ENCODE data around the gene RXRB. TPM values are rescaled to one million over a fixed set of nuclear protein-coding genes. Genes with fewer than 3 reads are reported as not detected.

The RXRB gene
- total and polyA plus RNA-seq, 2 of the 8 experiments (the other 6 are each of a cell fraction or from before 2014, with no cell fraction given) = 13.0 to 18.1 TPM

DNA sequence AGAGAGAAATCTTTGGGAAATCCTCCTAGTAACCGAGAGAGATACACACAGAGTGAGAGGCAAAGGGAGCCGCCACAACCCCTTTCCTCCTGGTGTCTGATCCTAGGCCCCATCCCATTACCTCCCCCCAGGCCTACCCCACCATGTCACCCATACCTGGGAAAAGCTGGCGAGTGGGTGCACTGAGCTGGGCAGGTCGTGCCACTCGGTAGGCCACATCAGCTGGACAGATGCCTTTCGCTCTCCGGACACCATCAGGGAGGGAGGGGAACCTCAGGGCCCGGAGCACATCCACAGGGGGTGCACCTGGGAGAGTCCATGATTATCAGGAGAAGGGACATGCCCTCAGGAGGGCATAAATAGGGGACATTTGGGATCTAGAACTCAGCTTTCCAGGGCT, 11.3 kb downstream of the RXRB start:
- WGBS, 2 experiments (ENCODE audit: extremely low coverage in 1 of 2, insufficient coverage in 1 of 2, insufficient read length in 1 of 2, insufficient replicate concordance in 2 of 2, low coverage in 1 of 2, low lambda C conversion rate in 2 of 2, missing lambda C conversion rate in 1 of 2) = 91% methylated on average over 8 of the region's 8 CpGs; no CpG with 5 or more reads in 1 of the 2 experiments
- Histone ChIP-seq H2AK5ac (ENCODE audit: low read depth, low read length) (no peak overlapping the region), H3K79me2 (ENCODE audit: control insufficient read depth in 1 of 2, insufficient read depth in 2 of 2, low read length in 2 of 2) (no peaks in the 10 kb centered on the region), H2AFZ (ENCODE audit: low read length) (no peak overlapping the region), H2BK20ac (ENCODE audit: low read length) (no peak overlapping the region), H4K91ac (replicated peaks; ENCODE audit: insufficient read length, low read length) (no peak overlapping the region), H3K79me1 (ENCODE audit: low read depth, low read length) (no peaks in the 10 kb centered on the region), H3K14ac (ENCODE audit: insufficient read length) (no peak overlapping the region), H3K4me1 (replicated peaks in 1 of 4; ENCODE audit: control insufficient read depth in 3 of 4, insufficient read depth in 4 of 4, low read length in 3 of 4) (peaks cover 0 to 13% (median 10%) of the 10 kb centered on the region in 4 experiments; a peak in 6 of 7 replicates), H3K23me2 (ENCODE audit: low read depth, low read length) (peaks cover 11% of the 10 kb centered on the region), H3K27me3 (replicated peaks in 1 of 4; ENCODE audit: control insufficient read depth in 3 of 4, extremely low read depth in 1 of 4, insufficient read depth in 3 of 4, low read length in 3 of 4) (peaks cover 0 to 17% (median 15%) of the 10 kb centered on the region in 4 experiments; a peak in 6 of 7 replicates), H4K20me1 (replicated peaks in 1 of 2; ENCODE audit: control insufficient read depth in 1 of 2, insufficient read depth in 2 of 2, low read length in 2 of 2) (no peaks in the 10 kb centered on the region), H2BK5ac (ENCODE audit: low read depth, low read length) (no peak overlapping the region), H3K4ac (replicated peaks; ENCODE audit: insufficient read length, low read depth, low read length) (no peak overlapping the region), H2BK15ac (ENCODE audit: low read length) (0 out of 2 replicates have a peak overlapping the region, but pooled peaks have one; percentile 33), H3K9ac (replicated peaks in 1 of 4; ENCODE audit: extremely low read depth in 1 of 4, low read depth in 3 of 4, low read length in 3 of 4) (no peak overlapping the region), H3K4me3 (ENCODE audit: extremely low read depth in 1 of 4, insufficient read depth in 2 of 4, low read depth in 3 of 4, low read length in 4 of 4) (no peak overlapping the region), H2BK120ac (replicated peaks; ENCODE audit: low read depth, low read length) (no peak overlapping the region), H3K9me3 (ENCODE audit: insufficient read depth in 2 of 2, low read depth in 1 of 2, low read length in 1 of 2) (no peaks in the 10 kb centered on the region), H4K8ac (ENCODE audit: extremely low read depth, insufficient read depth, low read length) (no peak overlapping the region), H3K36me3 (ENCODE audit: control insufficient read depth in 2 of 4, insufficient read depth in 4 of 4, low read length in 3 of 4) (peaks cover 0 to under 1% (median 0%) of the 10 kb centered on the region in 4 experiments; a peak in 2 of 8 replicates), H3K4me2 (ENCODE audit: insufficient read depth in 1 of 2, low read depth in 2 of 2, low read length in 2 of 2) (no peak overlapping the region), H2BK12ac (ENCODE audit: low read depth, low read length) (no peak overlapping the region), H3K27ac (ENCODE audit: low read depth, low read length) (no peak overlapping the region), H4K5ac (ENCODE audit: insufficient read length, low read depth, low read length) (no peak overlapping the region), H3K18ac (ENCODE audit: extremely low read depth, low read length) (no peak overlapping the region), H3K56ac (replicated peaks; ENCODE audit: insufficient read length, low read depth, low read length) (no peak overlapping the region), H3K23ac (ENCODE audit: insufficient read length) (no peak overlapping the region)
- CTCF ChIA-PET (ENCODE audit: partially characterized antibody) = interaction anchor here (1.0 to 2.0 kb wide), 9 partner anchors 9 to 189 kb away, joined by 3 to 11 read pairs (median 6); no protein-coding TSS in a partner anchor
- TF ChIP-seq TAF7 (optimal IDR thresholded peaks at IDR 0.05; ENCODE audit: borderline replicate concordance, low read depth, low read length) (no peak), CTBP2 (IDR thresholded peaks at IDR 0.05; ENCODE audit: borderline replicate concordance, insufficient read depth, insufficient read length, low read length) (no peak), RXRA (IDR thresholded peaks at IDR 0.05; ENCODE audit: insufficient read depth, low read depth, low read length) (no peak), ASH2L (IDR thresholded peaks at IDR 0.05; ENCODE audit: low read length) (no peak), RNF2 (IDR thresholded peaks at IDR 0.05; ENCODE audit: borderline replicate concordance, low read depth, low read length, missing control alignments, poor library complexity, severe bottlenecking) (no peak), SP1 (IDR thresholded peaks at IDR 0.05; ENCODE audit: low read depth, low read length) (no peak), ZNF274 (IDR thresholded peaks at IDR 0.05; ENCODE audit: borderline replicate concordance, extremely low read depth, low read length) (no peak), SIRT6 (IDR thresholded peaks at IDR 0.05; ENCODE audit: low read length) (no peak), TEAD4 (IDR thresholded peaks at IDR 0.05; ENCODE audit: low read depth, low read length) (no peak), CHD2 (IDR thresholded peaks at IDR 0.05; ENCODE audit: low read length) (no peak), CEBPB (IDR thresholded peaks at IDR 0.05; ENCODE audit: low read depth, low read length) (no peak)
- TF ChIP-seq, protein P1, sequence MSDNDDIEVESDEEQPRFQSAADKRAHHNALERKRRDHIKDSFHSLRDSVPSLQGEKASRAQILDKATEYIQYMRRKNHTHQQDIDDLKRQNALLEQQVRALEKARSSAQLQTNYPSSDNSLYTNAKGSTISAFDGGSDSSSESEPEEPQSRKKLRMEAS (IDR thresholded peaks at IDR 0.05) = no peak
- TF ChIP-seq, protein P2, sequence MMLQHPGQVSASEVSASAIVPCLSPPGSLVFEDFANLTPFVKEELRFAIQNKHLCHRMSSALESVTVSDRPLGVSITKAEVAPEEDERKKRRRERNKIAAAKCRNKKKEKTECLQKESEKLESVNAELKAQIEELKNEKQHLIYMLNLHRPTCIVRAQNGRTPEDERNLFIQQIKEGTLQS (IDR thresholded peaks at IDR 0.05; ENCODE audit: insufficient read depth, low read depth, low read length) = no peak
- POLR2A ChIA-PET (ENCODE audit: partially characterized antibody) = interaction anchor here (1.0 to 1.4 kb wide), 3 partner anchors 9 to 217 kb away, joined by 3 to 6 read pairs (median 3); no protein-coding TSS in a partner anchor
- FAIRE-seq = no peak
- DNase-seq (ENCODE audit: low read depth in 1 of 2, low spot score in 2 of 2) = no peak

All from H1 (cell line).